ENCODE results near the gene UBA52.
A peak's percentile ranks its signal among the peaks of the same experiment; 100 is the strongest.
"Not testable (repeated sequence)": the region's sequence is repeated elsewhere in the genome, so short reads cannot be mapped to it uniquely, and the experiment has no call there.

Gene UBA52

DNA sequence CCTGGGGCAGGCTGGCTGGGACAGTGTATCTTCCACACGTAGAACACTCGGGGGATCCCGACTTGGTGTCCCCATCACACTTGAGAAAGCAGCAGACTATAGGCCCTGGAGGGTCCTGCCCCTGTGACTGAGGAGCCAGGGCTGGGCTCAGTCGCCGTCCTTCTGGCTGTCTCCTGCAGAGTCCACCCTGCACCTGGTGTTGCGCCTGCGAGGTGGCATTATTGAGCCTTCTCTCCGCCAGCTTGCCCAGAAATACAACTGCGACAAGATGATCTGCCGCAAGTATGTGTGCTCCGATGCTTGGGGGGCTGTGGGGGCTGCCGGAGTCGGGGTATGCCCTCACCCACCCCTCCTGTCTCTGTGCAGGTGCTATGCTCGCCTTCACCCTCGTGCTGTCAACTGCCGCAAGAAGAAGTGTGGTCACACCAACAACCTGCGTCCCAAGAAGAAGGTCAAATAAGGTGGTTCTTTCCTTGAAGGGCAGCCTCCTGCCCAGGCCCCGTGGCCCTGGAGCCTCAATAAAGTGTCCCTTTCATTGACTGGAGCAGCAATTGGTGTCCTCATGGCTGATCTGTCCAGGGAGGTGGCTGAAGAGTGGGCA lies 3.1 kb downstream of the UBA52 start:
- Histone ChIP-seq H3K9me3 (ENCODE audit: control insufficient read depth, insufficient read depth, low read length) (no peaks in the 10 kb centered on the region), H3K9ac (ENCODE audit: low read depth, low read length) (no peak overlapping the region), H3K36me3 (ENCODE audit: insufficient read depth, low read length) (peaks cover 28% of the 10 kb centered on the region), H3K4me1 (ENCODE audit: insufficient read depth, low read length) (no peaks in the 10 kb centered on the region; the same call in 1 of the 2 replicates)

- Histone ChIP-seq H3K9ac (ENCODE audit: low read depth, low read length) (no peak overlapping the region), H3K9me3 (ENCODE audit: control insufficient read depth, insufficient read depth, low read length) (no peaks in the 10 kb centered on the region), H3K4me1 (ENCODE audit: insufficient read depth, low read length) (no peaks in the 10 kb centered on the region; the same call in 1 of the 2 replicates), H3K36me3 (ENCODE audit: insufficient read depth, low read length) (peaks cover 28% of the 10 kb centered on the region)
These were observed 4.7 kb downstream of the UBA52 start for GRCh38 chr19:18576383-18576782.

GRCh38 chr19:18577365-18577914 lies 5.8 kb downstream of the UBA52 start:
- Histone ChIP-seq H3K4me1 (ENCODE audit: insufficient read depth, low read length) (no peaks in the 10 kb centered on the region; the same call in 1 of the 2 replicates), H3K9me3 (ENCODE audit: control insufficient read depth, insufficient read depth, low read length) (no peaks in the 10 kb centered on the region), H3K9ac (ENCODE audit: low read depth, low read length) (no peak overlapping the region), H3K36me3 (ENCODE audit: insufficient read depth, low read length) (peaks cover 28% of the 10 kb centered on the region)

GRCh38 chr19:18580311-18580710 lies 8.7 kb downstream of the UBA52 start:
- H3K36me3 ChIP-seq (ENCODE audit: insufficient read depth, low read length), result peaks cover 9% of the 10 kb centered on the region
- H3K9me3 ChIP-seq (ENCODE audit: control insufficient read depth, insufficient read depth, low read length), result no peaks in the 10 kb centered on the region

DNA sequence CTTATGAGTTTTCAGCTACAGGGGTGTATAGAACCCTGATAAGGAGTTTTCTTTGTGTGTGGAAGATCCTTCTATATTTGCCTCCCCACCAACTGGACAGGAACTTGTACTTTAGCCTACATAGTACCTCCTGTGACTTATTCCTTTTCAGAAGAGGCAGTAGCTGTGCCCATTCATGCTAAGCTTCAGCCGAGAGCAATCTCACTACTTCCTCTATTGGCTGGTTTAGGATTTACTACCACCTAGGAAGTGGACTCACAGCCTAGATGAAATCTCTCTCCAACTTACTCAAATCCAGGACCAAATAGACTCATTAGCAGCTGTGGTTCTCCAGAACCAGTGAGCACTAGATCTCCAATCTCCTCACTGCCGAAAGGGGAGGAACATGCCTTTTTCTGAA lies 14.6 kb downstream of the UBA52 start:
- Histone ChIP-seq H3K36me3 (ENCODE audit: insufficient read depth, low read length) (no peaks in the 10 kb centered on the region), H3K9ac (ENCODE audit: low read depth, low read length) (no peak overlapping the region)

More at GRCh38 chr19:18580311-18580710, 8.7 kb downstream of the UBA52 start:
- H3K4me1 ChIP-seq (ENCODE audit: insufficient read depth, low read length), result no peaks in the 10 kb centered on the region
- no peak overlapping the region for H3K9ac ChIP-seq (ENCODE audit: low read depth, low read length)

DNA sequence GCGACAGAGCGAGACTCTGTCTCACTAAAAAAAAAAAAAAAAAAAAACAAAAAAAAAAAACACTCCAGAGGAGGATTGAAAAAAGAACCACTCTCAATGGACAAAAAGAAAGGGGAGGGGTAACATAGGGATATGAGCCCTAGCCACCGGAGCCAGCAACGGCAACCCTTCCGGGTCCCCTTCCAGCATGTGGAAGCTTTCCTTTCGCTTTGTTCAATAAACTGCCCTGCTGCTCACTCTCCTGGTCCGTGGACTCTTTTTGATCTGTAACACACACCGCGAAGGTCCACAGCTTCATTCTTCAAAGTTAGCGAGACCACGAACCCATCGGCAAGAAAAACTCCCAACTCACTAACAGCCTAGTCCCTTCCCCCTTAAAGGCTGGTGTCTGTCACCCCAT lies 15.9 kb downstream of the UBA52 start:
- H3K9ac ChIP-seq (ENCODE audit: low read depth, low read length), result 0 out of 2 replicates have a peak overlapping the region, but pooled peaks have one; percentile 94
- no peaks in the 10 kb centered on the region for H3K9me3 ChIP-seq (ENCODE audit: control insufficient read depth, insufficient read depth, low read length)
- no peaks in the 10 kb centered on the region for H3K36me3 ChIP-seq (ENCODE audit: insufficient read depth, low read length)
- H3K4me1 ChIP-seq (ENCODE audit: insufficient read depth, low read length), result peaks cover 8% of the 10 kb centered on the region; the same call in 1 of the 2 replicates

More for the DNA sequence above, 14.6 kb downstream of the UBA52 start:
- H3K4me1 ChIP-seq (ENCODE audit: insufficient read depth, low read length), result peaks cover 8% of the 10 kb centered on the region; the same call in 1 of the 2 replicates
- H3K9me3 ChIP-seq (ENCODE audit: control insufficient read depth, insufficient read depth, low read length), result no peaks in the 10 kb centered on the region

DNA sequence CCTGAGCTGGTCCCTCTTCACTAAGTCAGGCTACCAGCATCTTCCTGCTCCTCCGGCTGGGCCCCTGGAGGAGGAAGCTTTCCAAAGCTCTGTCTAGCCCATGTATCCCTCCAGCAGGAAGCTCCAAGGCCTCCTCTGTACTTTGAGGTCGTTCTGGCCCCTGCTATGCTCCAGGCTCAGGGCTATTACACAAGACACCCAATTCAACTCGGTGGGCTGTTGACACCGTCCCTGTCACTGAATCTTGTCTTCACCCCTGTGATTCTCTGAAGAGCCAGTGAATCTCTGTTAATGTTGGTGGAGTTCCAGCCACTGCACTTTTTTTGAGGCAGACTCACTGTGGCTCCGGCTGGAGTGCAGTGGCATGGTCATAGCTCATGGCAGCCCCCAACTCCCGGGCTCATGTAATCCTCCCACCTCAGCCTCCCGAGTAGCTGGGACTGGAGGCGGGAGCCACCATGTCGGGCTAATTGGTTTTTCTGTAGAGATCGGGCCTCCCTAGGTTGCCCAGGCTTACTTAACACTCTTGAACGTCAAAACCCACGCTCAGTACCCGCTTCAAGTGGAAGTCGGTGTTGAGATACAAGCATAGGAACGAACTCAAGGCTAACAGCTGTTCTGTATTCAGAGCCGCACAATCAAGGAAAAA lies 16.4 kb downstream of the UBA52 start:
- peak overlapping the region; percentile 94 for H3K9ac ChIP-seq (ENCODE audit: low read depth, low read length)
- H3K9me3 ChIP-seq (ENCODE audit: control insufficient read depth, insufficient read depth, low read length), result no peaks in the 10 kb centered on the region
- peaks cover 8% of the 10 kb centered on the region; the same call in 1 of the 2 replicates for H3K4me1 ChIP-seq (ENCODE audit: insufficient read depth, low read length)
- no peaks in the 10 kb centered on the region for H3K36me3 ChIP-seq (ENCODE audit: insufficient read depth, low read length)

DNA sequence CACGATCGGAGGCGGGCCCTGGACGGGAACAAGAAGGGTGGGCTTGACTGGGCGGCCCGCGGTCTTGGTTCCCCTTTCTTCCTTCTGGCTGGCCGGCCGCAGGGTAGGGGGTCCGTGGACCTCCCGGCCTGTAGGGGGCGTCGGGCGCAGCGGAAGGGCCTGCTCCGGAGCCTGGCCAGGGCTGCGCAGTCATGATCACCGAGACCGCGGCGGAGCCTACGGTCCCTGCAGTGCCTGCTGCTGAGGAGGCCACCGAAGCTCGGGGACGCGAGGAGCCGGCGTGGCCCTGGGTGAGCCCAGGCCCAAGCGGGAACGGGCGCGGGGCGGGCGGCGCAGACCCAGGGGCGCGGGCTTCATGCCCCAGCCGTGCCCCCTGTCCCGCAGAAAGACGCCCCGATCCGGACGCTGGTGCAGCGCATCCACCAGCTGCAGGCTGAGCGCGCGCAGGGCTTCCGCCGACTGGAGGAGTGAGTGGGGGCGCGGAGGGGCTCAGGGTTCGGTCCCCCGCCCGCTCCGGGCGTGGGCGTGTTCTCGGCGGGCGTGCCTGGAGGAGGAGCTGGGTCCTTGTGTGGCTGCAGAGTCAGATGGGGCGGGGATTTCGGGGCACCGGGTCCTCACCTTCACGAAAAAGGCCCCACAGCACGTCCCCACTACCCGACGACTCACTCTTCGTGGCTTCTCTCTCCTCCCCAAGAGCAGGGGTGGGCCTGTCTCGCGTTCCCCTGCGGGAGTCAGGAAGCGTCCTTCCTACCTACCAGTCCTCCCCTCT lies 17.1 kb downstream of the UBA52 start, which contains the start of gene REX1BD:
TSS of gene REX1BD (plus strand) at position 188 of the 769 bp plus-strand sequence. CDS start at position 192, 4 bp downstream.
- Histone ChIP-seq H3K4me1 (ENCODE audit: insufficient read depth, low read length) (peaks cover 8% of the 10 kb centered on the region; the same call in 1 of the 2 replicates), H3K9me3 (ENCODE audit: control insufficient read depth, insufficient read depth, low read length) (no peaks in the 10 kb centered on the region), H3K9ac (ENCODE audit: low read depth, low read length) (peak within 1 kb of the TSS; percentile 94), H3K36me3 (ENCODE audit: insufficient read depth, low read length) (no peaks in the 10 kb centered on the region)

DNA sequence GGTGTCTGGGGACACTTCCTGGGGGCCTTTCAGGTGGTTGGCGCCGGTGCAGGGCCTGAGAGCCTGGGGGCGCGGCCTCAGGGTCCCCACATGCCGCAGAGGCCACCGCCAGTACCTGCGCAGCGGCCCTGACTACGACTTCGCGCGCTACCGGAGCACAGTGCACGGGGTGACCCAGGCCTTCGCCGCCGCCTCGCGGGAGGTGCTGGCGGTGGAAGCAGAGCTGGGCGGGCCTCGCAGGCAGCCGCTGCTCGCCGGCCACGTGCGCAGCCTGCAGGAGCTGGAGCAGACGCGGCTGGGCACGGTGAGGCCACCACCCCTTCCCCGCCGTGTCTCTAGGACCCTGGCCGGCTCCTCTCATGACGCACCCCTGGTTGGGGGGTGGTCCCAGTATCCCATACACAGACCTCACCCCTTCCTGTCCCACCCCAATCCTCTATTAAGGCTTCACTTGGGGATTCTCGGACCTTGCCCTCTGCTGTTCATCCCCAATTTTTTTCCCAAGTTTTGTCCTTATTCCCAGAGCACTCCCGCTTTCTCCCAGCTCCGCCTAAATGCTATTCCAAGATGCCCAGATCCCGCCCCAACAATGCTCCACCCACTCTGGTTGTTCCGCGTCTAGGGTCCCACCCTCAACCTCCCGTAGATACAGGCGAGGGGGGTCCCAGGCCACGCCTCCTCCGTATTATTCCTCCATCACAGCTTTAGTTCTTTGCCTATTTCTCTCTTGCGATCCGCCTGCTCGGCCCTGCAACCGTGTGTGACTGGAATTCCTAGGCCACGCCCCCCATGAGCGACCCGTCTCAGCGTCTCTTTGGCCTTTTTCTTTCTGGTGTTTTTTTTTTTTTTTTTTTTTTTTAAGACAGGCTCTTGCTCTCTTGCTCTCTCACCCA lies 18.0 kb downstream of the UBA52 start:
- Histone ChIP-seq H3K9me3 (ENCODE audit: control insufficient read depth, insufficient read depth, low read length) (no peaks in the 10 kb centered on the region), H3K4me1 (ENCODE audit: insufficient read depth, low read length) (peaks cover 10% of the 10 kb centered on the region; the same call in 1 of the 2 replicates), H3K9ac (ENCODE audit: low read depth, low read length) (peak overlapping the region; percentile 94), H3K36me3 (ENCODE audit: insufficient read depth, low read length) (no peaks in the 10 kb centered on the region)

GRCh38 chr19:18590273-18591272 lies 18.9 kb downstream of the UBA52 start:
- Histone ChIP-seq H3K9me3 (ENCODE audit: control insufficient read depth, insufficient read depth, low read length) (no peaks in the 10 kb centered on the region), H3K36me3 (ENCODE audit: insufficient read depth, low read length) (no peaks in the 10 kb centered on the region), H3K9ac (ENCODE audit: low read depth, low read length) (peak overlapping the region; percentile 94; the same call in 1 of the 2 replicates), H3K4me1 (ENCODE audit: insufficient read depth, low read length) (peaks cover 17% of the 10 kb centered on the region; the same call in 1 of the 2 replicates)

DNA sequence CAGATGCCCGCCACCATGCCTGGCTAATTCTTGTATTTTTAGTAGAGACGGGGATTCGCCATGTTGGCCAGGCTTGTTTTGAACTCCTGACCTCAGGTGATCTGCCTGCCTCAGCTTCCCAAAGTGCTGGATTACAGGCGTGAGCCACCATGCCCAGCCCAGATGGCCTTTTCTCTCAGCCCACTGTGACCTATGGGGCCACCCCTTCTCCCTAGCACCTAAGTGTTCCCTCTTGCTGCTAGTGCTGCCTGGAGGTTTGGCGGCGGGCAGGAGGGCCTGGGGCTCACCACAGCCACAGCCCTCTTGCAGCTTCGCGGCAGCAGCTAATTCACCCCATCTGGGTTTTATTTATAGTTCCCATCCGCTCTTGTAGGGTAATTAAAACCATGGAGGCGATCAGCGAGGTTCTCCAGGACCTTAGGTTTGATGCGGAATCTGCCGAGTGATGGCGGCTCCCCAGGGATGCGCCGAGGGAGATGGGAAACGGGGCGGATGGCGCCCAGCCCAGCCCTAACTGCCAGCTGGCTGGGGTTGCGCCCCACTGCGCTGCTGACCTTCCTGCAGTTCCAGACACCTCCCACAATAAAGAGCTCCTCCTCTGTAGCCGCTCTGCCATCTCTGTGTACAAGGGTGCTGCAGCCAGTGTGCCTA lies 20.2 kb downstream of the UBA52 start:
- Histone ChIP-seq H3K9ac (ENCODE audit: low read depth, low read length) (no peak overlapping the region), H3K36me3 (ENCODE audit: insufficient read depth, low read length) (no peaks in the 10 kb centered on the region), H3K9me3 (ENCODE audit: control insufficient read depth, insufficient read depth, low read length) (no peaks in the 10 kb centered on the region), H3K4me1 (ENCODE audit: insufficient read depth, low read length) (peaks cover 22% of the 10 kb centered on the region; the same call in 1 of the 2 replicates)

DNA sequence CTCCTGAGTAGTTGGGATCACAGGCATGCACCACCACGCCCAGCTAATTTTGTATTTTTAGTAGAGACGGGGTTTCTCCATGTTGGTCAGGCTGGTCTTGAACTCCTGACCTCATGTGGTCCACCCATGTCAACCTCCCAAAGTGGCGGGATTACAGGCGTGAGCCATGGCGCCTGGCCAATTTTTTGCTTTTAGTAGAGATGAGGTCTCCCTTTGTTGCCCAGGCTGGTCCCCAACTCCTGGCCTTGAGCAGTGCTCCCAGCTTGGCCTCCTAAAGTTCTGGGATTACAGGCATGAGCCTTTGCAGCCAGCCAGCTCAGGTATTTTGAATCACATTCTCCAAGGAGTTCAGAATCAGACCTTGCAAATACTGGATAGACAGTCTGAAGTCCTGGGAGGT lies 21.1 kb downstream of the UBA52 start:
- not testable (repeated sequence) for H3K36me3 ChIP-seq (ENCODE audit: insufficient read depth, low read length); H3K9ac ChIP-seq (ENCODE audit: low read depth, low read length); H3K9me3 ChIP-seq (ENCODE audit: control insufficient read depth, insufficient read depth, low read length)
- peaks cover 22% of the 10 kb centered on the region; the same call in 1 of the 2 replicates for H3K4me1 ChIP-seq (ENCODE audit: insufficient read depth, low read length)
